Thyroid gland (tissue), 4 donors: ENCODE measurements around the gene KIAA0930.

Experiments
- CTCF ChIP-seq, 6 experiments: fragments of 200-600 bp in 3 of 6; fragments of 450-650 bp in 3 of 6; sonication (generic) in 3 of 6; IDR thresholded peaks; one replicate each; pipeline ENCODE4 v1.5.1; 2016 to 2019; ENCODE audit warnings: antibody characterized with exemption in 6 of 6, mild to moderate bottlenecking in 2 of 6, inconsistent platforms in 1 of 6, moderate library complexity in 1 of 6
- POLR2A ChIP-seq, 2 donors: fragments of 450-650 bp; IDR thresholded peaks; one replicate each; pipeline ENCODE4 v1.6.1; 2017; ENCODE audit warnings: antibody characterized with exemption in 2 of 2, mild to moderate bottlenecking in 2 of 2, moderate library complexity in 1 of 2

GRCh38 chr22:45195616-45196015, 45.1 kb downstream of the KIAA0930 start:
- TF ChIP-seq CTCF (IDR thresholded peaks at IDR 0.05), result no peak
- TF ChIP-seq POLR2A (IDR thresholded peaks at IDR 0.05), result no peak
